ENCODE results near the gene ADNP.

The ADNP gene

DNA sequence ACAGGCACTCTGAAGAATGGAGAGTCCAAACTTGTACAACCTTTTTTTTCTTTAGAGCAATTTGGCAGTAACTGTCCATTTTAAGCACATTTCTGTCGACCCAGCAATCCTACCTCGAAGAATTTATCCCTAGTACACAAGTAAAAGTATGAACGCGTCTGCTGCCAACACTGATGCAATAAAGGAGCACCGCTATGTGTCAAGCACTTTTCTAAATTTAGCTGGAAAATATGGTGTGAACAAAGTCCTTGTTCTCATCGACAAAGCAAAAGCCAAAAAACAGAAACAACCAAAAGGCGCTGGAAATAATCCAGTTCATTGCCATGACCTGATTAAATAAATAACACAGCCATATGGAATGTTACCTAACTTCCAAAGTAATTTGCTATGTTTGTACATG is 26.0 kb upstream of the ADNP start:
- TF ChIP-seq ZNF274 (IDR thresholded peaks at IDR 0.05; ENCODE audit: low read depth, low read length), result no peak
- peak overlapping the region; percentile 91 for H3K4me3 ChIP-seq (ENCODE audit: low read length)

DNA sequence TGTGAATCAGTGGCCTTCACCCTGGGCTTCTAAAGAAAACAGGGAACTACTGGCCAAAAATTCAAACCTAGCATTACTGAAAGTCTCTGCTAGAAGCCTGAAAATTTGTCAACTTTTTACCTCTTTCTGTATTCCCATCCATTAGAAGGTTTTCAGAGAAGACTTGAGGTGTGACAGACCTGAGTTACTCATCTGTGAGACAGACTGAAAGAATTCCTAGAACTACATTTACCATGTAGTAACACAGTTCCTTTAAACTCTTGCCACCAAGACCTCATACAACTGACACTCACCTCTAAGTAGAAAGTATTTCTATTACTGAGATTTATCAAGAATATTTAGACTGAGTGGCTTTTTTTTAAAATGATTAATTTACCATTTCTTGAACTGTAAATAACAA is 22.6 kb upstream of the ADNP start:
- H3K4me3 ChIP-seq (ENCODE audit: low read length), result no peak overlapping the region
- TF ChIP-seq ZNF274 (IDR thresholded peaks at IDR 0.05; ENCODE audit: low read depth, low read length), result no peak

DNA sequence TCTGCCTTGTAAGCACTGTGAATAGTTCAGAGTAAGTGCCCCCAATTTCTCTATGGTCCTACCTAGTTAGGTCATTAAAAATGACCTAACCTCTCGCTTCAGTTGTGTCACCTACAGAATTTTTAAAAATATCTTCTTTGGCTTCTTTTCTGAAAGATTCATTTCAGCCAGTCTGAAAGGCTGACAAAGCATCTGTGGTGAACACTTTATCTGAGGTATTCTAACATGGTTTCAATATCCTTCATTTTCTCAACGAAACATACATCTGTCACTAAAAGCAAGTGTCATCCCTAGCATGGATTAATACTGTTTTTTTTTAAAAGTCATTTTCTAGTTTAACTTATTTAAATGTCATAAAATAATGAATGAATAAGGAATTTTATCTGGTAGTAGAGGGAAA is 22.0 kb upstream of the ADNP start:
- H3K4me3 ChIP-seq (ENCODE audit: low read length), result no peak overlapping the region
- no peak for TF ChIP-seq ZNF274 (IDR thresholded peaks at IDR 0.05; ENCODE audit: low read depth, low read length)

GRCh38 chr20:50948132-50948785 is 17.0 kb upstream of the ADNP start:
- TF ChIP-seq ZNF274 (IDR thresholded peaks at IDR 0.05; ENCODE audit: low read depth, low read length), result no peak
- H3K4me3 ChIP-seq (ENCODE audit: low read length), result no peak overlapping the region

DNA sequence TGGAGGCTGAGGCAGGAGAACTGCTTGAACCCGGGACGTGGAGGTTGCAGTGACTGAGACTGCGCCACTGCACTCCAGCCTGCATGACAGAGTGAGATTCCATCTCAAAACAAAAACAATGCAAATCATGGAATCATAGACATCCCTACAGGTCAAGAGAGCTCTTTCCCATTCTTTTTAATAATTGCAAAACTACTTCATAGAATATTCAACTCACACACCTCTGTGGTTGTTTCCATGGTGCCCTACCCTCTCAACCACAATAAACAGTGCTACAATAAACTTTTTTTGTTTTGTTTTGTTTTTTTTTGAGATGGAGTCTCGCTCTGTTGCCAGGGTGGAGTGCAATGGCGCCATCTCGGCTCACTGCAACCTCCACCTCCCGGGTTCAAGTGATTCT is 11.8 kb upstream of the ADNP start:
- H3K4me3 ChIP-seq (ENCODE audit: low read length), result no peak overlapping the region
- TF ChIP-seq ZNF274 (IDR thresholded peaks at IDR 0.05; ENCODE audit: low read depth, low read length), result no peak

DNA sequence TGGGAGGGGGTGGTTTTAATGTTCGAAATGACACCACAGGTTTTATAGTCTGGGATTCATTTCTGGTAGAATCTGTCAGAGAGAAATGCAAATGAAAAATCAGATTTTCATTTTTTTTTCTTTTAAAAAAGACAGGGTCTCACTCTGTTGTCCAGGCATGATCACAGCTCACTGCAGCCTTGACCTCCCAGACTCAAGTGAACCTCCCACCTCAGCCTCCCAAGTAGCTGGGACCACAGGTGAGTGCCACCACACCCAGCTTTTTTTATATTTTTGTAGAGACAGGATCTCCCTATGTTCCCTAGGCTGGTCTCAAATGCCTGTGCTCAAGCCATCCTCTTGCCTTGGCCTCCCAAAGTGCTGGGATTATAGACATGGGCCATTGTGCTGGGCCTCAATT is 2.4 kb upstream of the ADNP start:
- H3K4me3 ChIP-seq (ENCODE audit: low read length), result no peak overlapping the region
- TF ChIP-seq ZNF274 (IDR thresholded peaks at IDR 0.05; ENCODE audit: low read depth, low read length), result no peak

DNA sequence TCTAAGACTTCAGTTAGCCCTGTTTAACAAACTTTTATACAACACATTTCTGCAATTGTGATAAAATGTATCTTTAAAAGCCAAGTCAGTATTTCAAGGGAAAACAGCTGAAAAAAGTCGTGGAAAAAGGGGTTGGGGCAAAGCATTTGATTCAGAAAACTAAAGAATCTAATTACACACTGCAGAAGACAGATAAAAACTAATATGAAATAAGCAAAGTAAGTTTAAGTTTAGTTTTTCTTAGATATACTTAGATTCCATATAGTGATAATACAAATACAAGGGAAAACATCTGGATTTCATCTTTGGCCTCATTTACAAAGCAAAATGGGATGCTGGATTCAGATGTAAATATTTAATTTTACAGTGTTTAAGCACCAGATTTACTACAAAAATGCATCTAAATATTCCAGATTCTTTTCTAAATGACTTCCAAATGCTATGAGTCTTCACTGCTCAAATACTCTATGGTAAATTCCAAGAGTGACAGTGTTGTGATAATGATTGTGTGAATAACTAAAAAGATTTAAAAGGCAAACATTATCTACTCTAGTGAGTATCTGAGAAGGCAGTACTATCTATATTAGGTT is 1.5 kb upstream of the ADNP start:
- TF ChIP-seq ZNF274 (IDR thresholded peaks at IDR 0.05; ENCODE audit: low read depth, low read length), result no peak
- no peak overlapping the region for H3K4me3 ChIP-seq (ENCODE audit: low read length)

DNA sequence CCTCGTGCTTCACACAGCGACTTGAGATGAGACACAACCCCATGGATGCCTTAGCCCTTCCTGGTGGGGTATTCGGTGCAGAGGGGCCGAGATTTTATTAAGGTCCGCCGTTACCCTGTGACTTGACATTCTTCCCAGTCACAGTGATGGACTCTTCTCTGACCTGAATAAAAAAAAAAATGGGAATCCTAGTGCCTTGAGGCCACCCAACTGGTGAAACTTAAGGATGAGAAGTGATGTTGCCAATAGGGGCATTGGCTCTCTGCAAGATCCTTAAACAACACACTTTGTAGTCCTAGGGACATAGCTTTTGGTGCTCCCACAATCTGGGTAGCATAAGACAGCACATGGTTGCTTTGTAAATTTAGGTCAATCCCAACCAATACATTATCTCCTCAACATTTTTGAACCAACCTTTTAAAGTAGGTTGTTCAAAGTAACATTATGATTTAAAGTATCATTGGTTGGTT is 814 bp upstream of the ADNP start:
- TF ChIP-seq ZNF274 (IDR thresholded peaks at IDR 0.05; ENCODE audit: low read depth, low read length), result no peak
- peak overlapping the region; percentile 19; the same call in 1 of the 2 replicates for H3K4me3 ChIP-seq (ENCODE audit: low read length)

GRCh38 chr20:50930976-50931305 is 296 bp downstream of the ADNP start:
- no peak for TF ChIP-seq ZNF274 (IDR thresholded peaks at IDR 0.05; ENCODE audit: low read depth, low read length)
- H3K4me3 ChIP-seq (ENCODE audit: low read length), result peak overlapping the region; percentile 43; the same call in 1 of the 2 replicates

DNA sequence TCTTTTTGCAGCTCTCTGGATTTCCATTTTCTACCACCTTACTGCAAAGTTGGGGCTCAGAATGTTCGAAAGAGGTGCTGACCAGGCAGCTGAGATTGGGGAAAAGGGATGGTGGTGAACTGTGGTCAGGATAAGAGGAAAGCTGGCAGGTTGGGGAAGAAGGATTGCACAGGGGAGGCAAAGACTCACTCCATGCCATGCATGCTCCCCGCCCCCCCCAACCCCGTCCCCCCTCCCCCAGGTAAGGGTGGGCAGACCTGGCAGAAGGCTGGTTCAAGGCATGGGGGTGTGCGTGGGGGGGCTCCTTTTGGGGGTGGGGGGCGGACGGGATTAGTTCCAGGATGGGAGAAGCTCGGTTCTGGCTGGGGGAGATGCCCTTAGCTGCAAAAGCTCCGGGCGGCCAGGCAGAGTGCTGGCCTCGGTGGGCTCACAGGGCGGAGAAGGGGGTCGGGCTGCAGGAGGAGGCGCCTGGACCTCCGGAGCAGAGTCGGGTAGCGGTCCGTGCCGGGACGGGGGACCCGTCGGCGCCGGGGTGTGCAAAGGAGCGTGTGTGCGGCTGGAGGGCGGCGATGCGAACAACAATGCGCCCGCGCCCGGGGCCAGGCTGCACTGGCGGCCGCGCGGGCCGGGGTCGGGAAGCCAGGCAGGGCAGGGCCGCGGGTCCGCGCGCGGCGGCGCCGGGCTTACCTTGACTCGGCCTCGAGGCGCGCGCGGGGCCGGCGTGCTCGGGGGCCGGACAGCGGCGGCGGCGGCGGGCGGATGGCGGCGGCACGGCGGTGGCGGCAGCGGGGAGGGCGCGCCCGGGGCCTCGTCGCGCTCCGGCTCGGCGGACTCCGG is 880 bp downstream of the ADNP start:
- no peak for TF ChIP-seq ZNF274 (IDR thresholded peaks at IDR 0.05; ENCODE audit: low read depth, low read length)
- peak overlapping the region; percentile 99 for H3K4me3 ChIP-seq (ENCODE audit: low read length)

- no peak for TF ChIP-seq ZNF274 (IDR thresholded peaks at IDR 0.05; ENCODE audit: low read depth, low read length)
Measured at GRCh38 chr20:50929299-50930138, 1.7 kb downstream of the ADNP start.

DNA sequence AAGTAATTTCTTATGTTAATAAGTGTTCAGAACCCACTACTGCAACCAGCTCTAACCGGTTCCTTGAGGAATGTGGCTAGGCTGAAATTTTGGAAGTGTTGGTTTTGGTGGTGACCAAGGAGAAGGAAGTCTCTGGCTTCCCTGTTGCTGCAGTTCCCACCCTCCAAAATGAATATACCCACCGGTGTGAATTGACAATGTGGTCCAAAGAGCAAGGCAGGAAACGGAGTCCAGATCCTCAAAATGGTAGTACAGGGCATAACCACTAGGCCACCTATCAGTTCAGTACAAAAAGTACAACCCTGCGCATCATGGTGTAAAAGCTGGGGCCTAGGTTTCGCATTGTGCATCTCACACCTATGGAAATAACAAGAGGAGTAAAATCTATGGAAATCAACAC is 2.8 kb downstream of the ADNP start:
- no peak for TF ChIP-seq ZNF274 (IDR thresholded peaks at IDR 0.05; ENCODE audit: low read depth, low read length)
- H3K4me3 ChIP-seq (ENCODE audit: low read length), result peak overlapping the region; percentile 99

More at GRCh38 chr20:50929299-50930138, 1.7 kb downstream of the ADNP start:
- peak overlapping the region; percentile 99 for H3K4me3 ChIP-seq (ENCODE audit: low read length)

DNA sequence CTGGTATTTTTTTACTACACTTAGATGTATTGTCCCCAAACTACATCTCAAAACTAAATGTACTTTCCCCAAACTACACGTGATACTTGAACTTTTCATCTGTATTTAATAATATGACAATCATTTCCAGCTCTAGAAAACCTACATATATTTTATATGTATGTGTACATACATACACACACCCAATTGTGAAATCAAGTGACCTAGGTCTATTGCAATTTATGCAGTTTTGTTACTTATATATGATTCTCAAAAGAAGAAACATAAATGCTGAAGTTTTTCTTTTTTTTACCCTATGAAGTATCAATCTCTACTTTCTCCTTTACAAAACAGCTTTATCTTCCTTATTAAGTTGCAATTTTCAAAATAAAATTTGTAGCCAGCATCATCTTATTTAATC is 4.7 kb downstream of the ADNP start:
- TF ChIP-seq ZNF274 (IDR thresholded peaks at IDR 0.05; ENCODE audit: low read depth, low read length), result no peak
- no peak overlapping the region; the same call in 1 of the 2 replicates for H3K4me3 ChIP-seq (ENCODE audit: low read length)
